ENCODE results near the gene C9orf152. TPM values are rescaled to one million over a fixed set of nuclear protein-coding genes. Genes with fewer than 3 reads are reported as not detected.

Gene C9orf152
- total and polyA plus RNA-seq, 2 donors from 2014 or later: 1.8 TPM; not detected in 1

DNA sequence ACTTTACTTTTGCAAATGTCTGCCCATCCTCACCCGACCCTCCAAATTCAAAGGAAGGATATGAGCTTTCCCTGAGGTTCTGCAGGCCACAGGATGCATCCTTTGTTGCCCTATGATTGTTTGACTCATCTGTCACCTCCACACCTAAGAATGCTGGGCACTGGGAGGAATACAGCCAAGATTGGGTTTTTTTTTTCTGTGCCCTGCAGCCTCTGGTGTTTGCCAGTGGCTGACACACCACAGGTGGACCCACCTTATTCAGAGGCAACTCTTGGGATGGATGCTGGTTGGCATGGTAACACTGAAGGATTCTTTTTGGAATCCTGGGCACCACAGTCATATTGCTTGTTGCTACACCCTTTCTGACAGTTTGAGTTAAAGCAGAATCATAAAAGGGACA, 29.7 kb downstream of the C9orf152 start:
- H3K4me1 ChIP-seq (ENCODE audit: control insufficient read depth in 2 of 3, insufficient read depth in 2 of 3, low read depth in 1 of 3, low read length in 3 of 3): no peaks in the 10 kb centered on the region
- no peak overlapping the region for H3K4me3 ChIP-seq (ENCODE audit: low read length in 3 of 3)
- H3K36me3 ChIP-seq (ENCODE audit: control insufficient read depth in 2 of 3, insufficient read depth in 3 of 3, low read length in 3 of 3): no peaks in the 10 kb centered on the region
- intact Hi-C loops (cut with DNase I): no loop called here
- H3K27ac ChIP-seq (ENCODE audit: low read depth in 2 of 2, low read length in 2 of 2): no peak overlapping the region
- no peak overlapping the region for H3K9ac ChIP-seq (ENCODE audit: low read length in 3 of 3)
- TF ChIP-seq CTCF (IDR thresholded peaks at IDR 0.05; ENCODE audit: borderline replicate concordance, extremely low read depth, insufficient read depth): no peak
- no peaks in the 10 kb centered on the region for H3K9me3 ChIP-seq (ENCODE audit: control insufficient read depth in 2 of 3, insufficient read depth in 1 of 3, low read length in 3 of 3)
- H3K27me3 ChIP-seq (ENCODE audit: control insufficient read depth, insufficient read depth, low read length): no peaks in the 10 kb centered on the region
- FAIRE-seq: no peak
- DNase-seq: peak in 1 of 5 donors; percentile 4

DNA sequence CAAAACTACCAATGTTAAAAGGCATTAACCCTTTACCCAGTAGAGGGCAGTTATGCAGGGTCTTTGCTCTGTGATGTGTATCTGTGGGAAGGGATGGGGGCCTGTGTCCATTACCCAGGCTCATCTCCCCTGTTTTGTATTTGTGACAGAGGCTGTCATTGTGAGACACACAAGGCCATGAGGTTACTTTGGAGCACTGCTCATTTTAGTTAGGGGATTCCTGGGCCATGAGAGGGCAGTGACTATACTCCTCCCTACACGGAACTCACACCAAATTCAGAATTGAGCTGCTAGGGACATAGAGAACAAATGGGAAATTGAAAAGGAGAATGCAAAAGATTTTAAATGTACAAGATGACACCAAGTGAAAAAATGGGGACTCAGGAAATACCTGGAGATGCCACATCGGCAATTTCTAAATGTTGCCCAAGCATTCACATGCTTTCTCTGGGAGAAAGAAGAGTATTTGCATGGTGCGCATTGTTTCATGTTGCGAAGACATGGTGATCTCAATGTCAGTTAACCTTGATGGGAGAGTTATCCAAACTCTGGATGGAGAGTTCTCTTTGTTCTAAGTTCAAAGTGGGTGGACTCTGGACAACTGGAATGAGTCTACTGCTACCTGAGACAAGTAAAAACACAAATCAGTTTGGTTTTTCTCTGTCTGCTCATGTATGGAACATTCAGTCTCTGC, 32.5 kb downstream of the C9orf152 start:
- intact Hi-C loops (cut with DNase I): no loop called here
- H3K9me3 ChIP-seq (ENCODE audit: control insufficient read depth in 2 of 3, insufficient read depth in 1 of 3, low read length in 3 of 3): no peaks in the 10 kb centered on the region
- H3K36me3 ChIP-seq (ENCODE audit: control insufficient read depth in 2 of 3, insufficient read depth in 3 of 3, low read length in 3 of 3): no peaks in the 10 kb centered on the region
- TF ChIP-seq CTCF (IDR thresholded peaks at IDR 0.05; ENCODE audit: borderline replicate concordance, extremely low read depth, insufficient read depth): no peak
- no peak for DNase-seq
- H3K27me3 ChIP-seq (ENCODE audit: control insufficient read depth, insufficient read depth, low read length): no peaks in the 10 kb centered on the region
- no peak overlapping the region for H3K27ac ChIP-seq (ENCODE audit: low read depth in 2 of 2, low read length in 2 of 2)
- H3K9ac ChIP-seq (ENCODE audit: low read length in 3 of 3): no peak overlapping the region
- no peaks in the 10 kb centered on the region for H3K4me1 ChIP-seq (ENCODE audit: control insufficient read depth in 2 of 3, insufficient read depth in 2 of 3, low read depth in 1 of 3, low read length in 3 of 3)
- H3K4me3 ChIP-seq (ENCODE audit: low read length in 3 of 3): no peak overlapping the region
- no peak for FAIRE-seq

GRCh38 chr9:110173322-110173642, 34.7 kb downstream of the C9orf152 start:
- no peaks in the 10 kb centered on the region for H3K4me1 ChIP-seq (ENCODE audit: control insufficient read depth in 2 of 3, insufficient read depth in 2 of 3, low read depth in 1 of 3, low read length in 3 of 3)
- H3K4me3 ChIP-seq (ENCODE audit: low read length in 3 of 3): no peak overlapping the region
- peak in 1 of 5 donors; percentile 29 for DNase-seq
- no peak for TF ChIP-seq CTCF (IDR thresholded peaks at IDR 0.05; ENCODE audit: borderline replicate concordance, extremely low read depth, insufficient read depth)
- H3K9ac ChIP-seq (ENCODE audit: low read length in 3 of 3): no peak overlapping the region
- no peak overlapping the region for H3K27ac ChIP-seq (ENCODE audit: low read depth in 2 of 2, low read length in 2 of 2)
- H3K9me3 ChIP-seq (ENCODE audit: control insufficient read depth in 2 of 3, insufficient read depth in 1 of 3, low read length in 3 of 3): no peaks in the 10 kb centered on the region
- no peak for FAIRE-seq
- H3K36me3 ChIP-seq (ENCODE audit: control insufficient read depth in 2 of 3, insufficient read depth in 3 of 3, low read length in 3 of 3): peaks cover 0 to 9% (median 0%) of the 10 kb centered on the region in 3 donors
- intact Hi-C loops (cut with DNase I): no loop called here
- no peaks in the 10 kb centered on the region for H3K27me3 ChIP-seq (ENCODE audit: control insufficient read depth, insufficient read depth, low read length)
